Activated CD8-positive, alpha-beta memory T cell treated with anti-CD3 and anti-CD28 coated beads for 48 hours (primary cell): ENCODE measurements around the gene STK11.

Experiments
- DNase-seq, 3 experiments: peaks; one replicate each; pipeline ENCODE4 v3.0.0-alpha.2; 2020; ENCODE audit warnings: low read depth in 2 of 3, low spot score in 2 of 3

Gene STK11

DNA sequence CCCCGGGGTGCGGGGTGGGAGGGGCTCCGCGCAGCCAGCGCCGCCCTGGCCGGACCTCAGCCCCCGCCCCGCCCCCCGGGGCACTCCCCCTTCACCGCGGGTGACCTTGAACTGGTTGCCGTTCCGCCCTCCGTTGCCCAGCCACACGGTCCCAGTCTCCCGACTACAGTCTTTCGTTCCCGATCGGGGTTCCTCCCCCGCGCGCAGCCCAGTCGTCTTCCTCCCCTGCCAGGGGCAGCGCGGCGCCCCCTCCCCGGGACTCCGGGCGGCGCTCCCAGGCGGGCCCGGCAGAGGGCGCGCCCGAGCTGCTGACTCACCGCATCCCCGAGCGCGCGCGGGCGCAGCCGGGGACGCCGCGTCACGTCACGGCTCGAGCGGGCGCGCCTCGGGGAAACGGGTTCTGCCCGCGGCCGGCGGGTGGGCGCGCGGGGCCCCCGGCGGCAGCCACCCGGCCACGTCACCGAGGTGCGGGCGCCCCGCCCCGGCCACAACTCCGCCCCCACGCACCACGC is 43.3 kb downstream of the STK11 start:
- DNase-seq = peak in 1 of 3 experiments; percentile 75

DNA sequence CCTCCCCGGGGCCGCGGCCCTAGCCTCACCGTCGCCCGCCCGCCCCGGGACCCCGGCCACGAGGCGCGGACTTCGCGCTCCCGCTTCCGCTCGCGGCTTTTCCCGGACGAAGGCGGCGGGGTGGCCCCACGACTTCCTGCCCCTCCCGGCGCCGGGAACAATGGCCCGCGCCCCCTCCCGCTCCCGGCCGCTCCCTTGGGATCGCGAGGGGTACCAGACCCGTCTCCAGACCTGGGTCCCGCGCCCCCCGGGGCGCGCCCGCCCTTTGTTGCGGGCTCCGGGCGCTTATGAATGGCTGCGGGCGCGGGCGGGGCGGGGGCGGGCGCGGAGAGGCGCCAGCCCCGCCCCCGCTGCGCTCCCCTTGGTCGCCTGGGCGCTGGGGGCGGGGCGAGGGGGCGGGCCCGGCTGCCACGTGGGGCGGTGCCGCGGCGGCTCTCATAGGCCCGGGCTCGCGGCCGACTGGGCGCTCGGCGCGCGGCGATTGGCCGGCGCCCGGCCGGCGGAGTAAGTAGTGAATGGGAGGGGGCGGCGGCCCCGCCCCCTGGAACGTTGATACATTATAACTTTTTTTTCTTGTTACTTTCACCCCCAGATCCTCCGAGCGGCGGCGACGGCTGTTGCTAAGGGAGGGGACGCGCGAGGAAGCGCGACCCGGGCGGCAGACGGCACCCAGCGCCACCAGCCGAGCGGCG is 43.9 kb downstream of the STK11 start:
- peak in 1 of 3 experiments; percentile 94 for DNase-seq

DNA sequence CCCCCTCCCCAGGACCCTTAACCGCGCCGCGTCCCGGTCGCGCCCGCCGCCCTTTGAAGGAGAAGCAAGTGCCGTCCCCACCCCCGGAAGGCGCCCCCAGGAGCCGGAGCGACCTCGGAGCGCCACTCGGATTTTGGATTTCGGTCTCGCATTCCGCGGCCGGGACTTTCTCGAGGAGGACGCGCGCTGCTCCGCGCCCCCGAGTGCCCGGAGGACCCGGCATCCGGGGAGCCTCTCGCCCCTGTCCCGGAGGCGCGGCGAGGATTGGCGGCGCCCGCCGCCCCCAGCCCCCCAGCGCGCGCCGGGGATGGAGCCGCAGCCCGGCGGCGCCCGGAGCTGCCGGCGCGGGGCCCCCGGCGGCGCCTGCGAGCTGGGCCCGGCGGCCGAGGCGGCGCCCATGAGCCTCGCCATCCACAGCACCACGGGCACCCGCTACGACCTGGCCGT is 44.4 kb downstream of the STK11 start:
- DNase-seq = no peak

DNA sequence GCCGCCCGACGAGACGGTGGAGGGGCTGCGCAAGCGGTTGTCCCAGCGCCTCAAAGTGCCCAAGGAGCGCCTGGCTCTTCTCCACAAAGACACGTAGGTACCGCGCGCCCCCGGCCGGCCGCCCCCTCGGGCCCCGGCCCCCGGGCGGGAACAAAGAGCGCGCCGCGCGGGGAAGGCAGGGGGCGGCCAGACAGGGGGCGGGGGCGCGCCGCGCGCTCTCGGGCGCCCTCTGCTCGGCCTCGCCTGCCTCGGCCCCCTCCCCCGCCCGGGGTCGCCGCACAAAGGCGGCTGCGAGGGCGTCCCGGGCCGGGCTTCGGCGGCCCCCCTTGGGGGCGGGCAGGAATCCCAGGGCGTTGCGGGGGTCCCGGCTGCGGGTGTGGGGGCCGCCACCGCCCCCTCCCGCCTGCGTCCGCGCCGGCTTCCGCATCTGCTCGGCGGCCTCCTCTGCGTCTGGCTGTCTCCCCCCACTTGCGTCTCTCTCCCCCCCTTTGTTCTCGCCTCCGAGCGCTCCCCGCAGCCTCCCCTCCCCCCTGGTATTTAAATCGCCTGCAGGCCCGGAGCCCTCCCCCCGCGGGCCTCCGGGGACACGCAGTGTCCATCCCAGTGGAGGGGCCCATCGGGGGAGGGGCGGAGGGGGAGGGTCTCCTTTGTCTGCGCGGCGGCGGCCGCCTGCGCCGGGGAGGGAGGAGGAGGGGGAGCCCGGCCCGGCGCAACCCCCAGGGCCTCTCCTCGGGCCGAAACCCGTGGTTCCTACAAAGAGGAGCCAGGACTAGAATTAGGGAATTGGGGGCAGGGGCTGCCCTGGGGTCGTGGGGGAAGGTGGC is 45.1 kb downstream of the STK11 start:
- DNase-seq = no peak

DNA sequence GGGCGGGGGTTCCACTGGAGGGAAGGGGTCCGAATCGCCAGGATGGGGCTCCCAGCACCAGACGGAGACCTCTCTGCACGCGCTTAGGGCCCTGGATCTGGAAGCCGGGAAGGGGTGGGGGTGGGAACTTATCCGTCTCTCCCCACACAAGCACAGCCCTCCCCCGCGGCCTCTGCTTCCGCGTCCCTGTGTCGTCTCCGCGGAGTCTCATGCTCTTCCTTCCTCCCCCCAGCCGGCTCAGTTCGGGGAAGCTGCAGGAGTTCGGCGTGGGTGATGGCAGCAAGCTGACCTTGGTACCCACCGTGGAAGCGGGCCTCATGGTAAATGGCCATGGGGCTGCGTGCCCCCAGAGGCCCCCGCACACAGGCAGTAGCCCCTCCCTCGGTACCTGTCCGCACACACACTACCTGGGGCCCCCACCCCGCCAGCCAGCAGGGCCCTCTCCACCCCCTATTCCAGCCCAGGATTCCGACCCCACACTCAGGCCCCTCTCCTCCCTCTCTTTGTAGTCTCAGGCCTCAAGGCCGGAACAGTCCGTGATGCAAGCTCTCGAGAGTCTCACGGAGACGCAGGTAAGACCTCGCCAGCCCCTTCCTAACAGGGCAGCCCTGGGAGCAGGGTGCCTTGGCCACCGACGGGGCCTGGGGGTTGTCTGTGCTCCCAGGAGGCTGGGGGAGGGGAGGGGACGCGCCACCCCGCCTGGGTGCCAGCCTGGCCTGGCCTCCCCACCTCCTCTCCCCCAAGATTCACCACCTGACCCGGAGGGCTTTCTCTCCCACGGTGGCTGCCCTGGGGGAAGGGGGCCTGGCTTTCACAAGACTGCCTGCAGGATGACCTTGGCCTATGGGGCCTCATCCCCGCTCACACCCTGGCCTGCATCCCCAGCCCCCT is 46.0 kb downstream of the STK11 start:
- no peak for DNase-seq

DNA sequence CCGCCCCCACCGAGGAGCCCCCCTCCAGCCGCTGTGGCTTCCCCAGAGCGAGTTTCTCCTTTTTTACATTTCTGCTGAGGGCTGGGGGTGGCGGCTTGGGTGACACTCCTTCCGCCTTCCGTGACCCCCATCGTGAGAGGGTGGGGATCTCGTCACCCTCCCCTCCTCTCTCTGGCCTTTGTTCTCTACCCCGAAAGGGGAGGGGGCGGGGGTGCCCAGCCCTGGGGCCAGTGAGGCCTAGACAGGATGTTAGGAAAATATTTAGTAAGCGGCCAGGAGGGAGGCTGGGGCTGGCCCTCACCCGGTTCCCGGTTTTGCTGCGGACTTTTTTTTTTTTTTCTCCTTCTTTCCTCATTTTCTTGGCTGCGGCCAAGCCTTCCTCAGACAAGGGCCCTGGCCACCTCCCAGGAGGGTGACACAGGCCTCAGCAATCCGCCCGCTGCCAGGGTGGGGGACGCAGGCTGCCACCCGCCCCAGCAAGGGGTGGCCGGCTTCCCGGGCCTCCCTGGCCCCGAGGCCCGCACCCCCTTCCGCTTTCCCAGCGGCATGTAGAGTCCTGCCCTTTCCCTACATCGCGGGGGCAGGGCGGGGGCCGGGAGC is 46.7 kb downstream of the STK11 start:
- peak in 1 of 3 experiments; percentile 56 for DNase-seq

DNA sequence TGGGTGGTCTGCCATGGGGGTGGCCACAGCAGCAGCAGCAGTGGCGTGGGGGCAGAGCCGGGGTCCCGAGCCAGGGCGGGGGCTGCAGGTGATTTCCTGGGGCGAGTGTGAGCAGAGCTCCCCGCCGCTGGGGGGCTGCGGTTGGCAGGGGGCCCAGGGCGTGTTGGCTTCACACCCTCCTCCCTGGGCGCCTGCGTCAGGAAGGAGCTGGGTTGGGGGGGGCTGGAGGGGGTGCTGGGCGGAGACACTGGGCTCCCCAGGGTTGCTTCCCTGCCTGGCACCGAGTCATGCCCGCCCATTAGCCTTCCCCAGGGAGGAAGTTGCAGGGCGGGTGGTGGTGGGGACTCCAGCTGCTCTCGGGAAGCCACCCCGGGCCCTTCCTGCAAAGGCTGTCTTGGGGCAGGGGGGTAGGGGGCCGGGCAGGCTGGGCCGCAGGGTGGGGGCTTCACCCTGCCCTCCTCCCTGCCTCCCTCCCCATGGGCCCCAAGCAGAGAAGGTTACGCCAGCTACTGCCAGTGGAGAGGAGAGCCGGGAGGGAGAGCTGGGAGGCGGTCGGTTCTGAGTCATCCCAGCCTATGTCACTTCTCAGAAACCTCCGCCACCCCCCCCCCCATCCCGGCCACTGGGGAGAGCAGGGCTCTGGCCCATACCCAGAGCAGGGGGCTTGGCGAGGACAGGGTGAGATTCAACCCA is 47.4 kb downstream of the STK11 start:
- DNase-seq = peak in 1 of 3 experiments; percentile 61

DNA sequence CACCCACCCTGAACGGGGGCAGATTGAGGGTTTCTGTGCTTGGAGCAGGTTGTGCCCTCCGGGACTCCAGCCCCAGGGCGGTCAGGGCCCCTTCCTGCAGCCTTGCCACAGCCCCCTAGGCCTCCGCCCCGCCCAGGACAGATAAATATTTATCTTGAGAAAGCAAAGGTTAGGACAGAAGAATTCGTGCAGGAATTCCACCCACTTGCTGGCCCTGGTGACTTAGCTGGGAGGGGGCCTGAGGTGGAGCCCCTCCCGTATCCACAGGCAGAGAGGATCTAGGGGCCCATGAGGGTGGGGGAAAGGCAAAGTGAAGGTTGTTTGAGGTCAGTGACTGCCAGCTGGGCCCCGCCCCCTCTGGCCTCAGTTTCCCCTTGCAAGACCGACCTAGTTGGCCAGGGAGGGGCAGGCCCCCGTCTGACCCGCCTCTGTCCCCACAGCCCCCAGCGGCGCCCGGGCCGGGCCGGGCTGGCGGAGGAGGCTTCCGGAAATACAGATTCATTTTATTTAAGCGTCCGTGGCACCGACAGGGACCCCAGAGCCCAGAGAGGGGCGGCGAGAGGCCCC is 48.0 kb downstream of the STK11 start:
- no peak for DNase-seq

DNA sequence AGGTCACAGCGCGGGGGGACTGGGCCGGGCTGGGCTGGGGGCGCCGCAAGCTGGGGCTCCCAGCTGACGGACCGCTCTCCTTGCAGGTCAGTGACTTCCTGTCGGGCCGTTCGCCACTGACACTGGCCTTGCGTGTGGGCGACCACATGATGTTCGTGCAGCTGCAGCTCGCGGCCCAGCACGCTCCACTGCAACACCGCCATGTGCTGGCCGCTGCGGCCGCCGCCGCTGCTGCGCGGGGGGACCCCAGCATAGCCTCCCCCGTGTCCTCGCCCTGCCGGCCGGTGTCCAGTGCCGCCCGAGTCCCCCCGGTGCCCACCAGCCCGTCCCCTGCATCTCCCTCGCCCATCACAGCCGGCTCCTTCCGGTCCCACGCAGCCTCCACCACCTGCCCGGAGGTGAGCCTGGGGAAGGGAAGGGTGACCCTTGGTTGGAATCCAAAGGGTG is 48.5 kb downstream of the STK11 start:
- DNase-seq = no peak

DNA sequence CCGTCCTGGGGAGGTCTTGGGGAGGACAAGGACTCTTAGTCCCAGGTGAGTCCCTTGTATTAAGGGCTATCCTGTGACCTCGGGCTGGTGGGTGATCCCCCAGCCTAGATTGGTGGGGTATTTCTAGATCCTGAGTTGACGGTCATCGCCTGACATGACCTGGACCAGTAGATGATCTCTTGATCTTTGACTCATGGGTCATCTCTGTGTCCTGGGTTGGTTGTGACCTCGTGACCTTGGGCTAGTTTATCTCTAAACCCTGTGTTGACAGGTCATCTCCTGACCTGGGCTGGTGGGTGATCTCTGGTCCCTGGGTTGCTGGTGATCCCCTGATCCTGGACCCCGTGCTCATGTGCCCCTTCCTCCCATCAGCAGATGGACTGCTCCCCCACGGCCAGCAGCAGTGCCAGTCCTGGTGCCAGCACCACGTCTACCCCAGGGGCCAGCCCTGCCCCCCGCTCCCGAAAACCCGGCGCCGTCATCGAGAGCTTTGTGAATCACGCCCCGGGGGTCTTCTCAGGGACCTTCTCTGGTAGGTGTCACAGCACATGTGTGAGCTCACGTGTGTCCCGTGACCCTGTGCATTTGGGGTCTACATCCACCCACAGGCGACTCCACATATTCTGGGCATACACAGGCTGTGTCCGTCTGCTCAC is 49.1 kb downstream of the STK11 start:
- no peak for DNase-seq

DNA sequence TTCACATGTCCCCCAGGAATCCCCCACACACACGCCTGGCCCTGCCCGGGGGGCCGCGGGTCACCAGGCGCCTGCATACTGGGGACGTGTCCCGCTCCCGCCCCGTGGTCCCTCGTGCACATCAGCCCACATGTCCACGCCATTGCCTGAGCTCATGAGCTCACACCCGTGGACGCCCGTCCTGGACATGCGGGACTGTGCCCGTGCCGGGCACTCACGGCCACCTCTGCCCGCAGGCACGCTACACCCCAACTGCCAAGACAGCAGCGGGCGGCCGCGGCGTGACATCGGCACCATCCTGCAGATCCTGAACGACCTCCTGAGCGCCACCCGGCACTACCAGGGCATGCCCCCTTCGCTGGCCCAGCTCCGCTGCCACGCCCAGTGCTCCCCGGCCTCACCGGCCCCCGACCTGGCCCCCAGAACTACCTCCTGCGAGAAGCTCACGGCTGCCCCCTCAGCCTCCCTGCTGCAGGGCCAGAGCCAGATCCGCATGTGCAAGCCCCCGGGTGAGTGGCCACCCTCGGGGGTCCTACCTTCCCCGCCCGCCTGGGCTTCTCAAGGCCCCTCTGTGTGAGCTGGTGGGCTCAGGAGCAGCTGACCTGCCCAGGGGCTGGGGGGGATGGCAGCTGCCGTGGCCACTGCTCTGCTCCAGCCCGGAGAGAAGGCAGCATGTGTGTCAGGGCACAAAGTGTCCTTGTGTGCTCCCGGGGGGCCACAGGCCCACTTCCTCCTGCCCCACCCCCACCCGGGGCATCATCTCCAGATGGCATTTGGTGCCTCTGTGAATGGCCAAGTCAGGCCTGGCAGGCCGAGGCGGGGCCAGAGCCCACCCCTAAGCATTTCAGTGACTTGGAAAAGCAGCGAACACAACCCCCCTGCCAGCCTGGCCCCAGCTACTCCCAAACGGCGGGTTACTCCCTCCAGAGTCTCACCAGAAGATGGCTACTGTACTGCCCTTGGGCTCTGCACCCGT is 49.9 kb downstream of the STK11 start:
- no peak for DNase-seq

DNA sequence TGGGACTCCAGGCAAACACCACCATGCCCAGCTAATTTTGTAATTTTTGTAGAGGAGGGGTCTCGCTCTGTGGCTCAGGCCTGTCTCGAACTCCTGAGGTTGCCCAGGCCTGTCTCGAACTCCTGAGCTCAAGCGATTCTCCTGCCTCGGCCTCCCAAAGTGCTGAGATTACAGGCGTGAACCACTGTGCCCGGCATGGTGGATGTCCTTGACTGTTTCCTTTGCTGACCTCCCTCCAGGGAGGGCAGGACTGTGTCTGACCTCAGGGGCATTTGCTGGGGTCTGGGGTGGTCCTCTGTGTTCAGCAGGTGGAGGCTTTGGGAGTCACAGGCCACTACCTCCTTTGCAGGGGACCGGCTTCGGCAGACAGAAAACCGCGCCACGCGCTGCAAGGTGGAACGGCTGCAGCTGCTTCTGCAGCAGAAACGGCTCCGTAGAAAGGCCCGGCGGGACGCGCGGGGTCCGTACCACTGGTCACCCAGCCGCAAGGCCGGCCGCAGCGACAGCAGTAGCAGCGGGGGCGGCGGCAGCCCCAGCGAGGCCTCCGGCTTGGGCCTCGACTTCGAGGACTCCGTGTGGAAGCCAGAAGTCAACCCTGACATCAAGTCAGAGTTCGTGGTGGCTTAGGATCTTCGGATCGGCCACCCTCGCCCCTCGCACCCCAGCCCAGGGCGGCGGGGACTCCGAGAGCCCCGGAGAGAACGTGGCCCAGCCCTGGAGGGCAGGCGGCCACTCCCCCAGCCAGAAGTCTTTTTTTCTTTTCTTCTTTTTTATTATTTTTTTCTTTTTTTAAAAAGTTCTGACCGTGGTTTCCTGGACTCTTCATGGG is 51.3 kb downstream of the STK11 start:
- no peak for DNase-seq

DNA sequence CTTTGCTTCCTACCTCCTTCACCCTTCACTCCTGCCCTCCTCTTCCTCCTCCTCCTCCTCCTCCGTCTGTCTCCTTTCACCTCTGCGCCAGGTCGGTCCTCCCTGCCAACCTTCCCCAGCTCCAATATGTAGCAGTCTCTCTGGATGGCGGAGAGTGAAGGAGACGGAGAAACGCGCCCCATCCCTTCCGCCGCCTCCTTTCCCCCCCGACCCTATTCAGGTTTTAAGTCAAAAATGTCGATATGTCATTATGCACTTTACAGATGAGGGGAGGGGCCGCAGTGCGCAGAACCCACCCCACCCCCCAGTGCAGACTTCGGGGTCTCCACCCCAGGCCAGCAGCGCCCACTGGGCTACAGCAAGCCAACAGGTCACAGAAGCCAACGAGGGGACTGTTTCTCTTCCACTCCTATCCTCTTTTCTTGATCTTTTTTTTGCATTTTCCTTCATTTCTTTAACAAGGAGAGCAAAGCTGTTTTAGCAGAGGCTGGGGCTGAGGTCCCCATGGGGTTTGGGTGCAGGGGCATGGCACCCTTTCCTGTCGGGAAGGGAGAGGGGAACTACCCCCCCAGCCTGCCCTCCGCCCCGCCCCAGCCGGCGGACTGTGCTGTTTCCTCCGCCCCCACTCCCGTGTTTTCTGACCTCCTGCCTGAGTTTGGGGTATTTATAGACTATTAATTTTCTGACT is 52.0 kb downstream of the STK11 start:
- no peak for DNase-seq

DNA sequence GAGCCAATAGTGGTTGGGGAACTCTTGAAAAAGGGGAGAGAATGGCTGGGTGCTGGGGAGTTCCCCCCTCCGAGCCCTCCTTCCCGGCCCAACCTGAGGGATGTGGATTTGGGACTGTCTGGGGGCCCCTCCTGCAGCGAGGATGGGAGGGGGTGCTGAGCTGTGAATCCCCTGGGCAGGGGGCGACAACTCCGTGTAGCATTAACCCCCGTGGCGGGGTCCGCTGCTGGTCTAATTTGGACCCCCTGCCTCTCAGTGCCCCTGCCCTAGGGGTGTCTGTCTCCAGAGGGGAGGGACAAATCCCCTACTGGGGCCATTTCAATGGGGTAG is 52.5 kb downstream of the STK11 start:
- DNase-seq = no peak

DNA sequence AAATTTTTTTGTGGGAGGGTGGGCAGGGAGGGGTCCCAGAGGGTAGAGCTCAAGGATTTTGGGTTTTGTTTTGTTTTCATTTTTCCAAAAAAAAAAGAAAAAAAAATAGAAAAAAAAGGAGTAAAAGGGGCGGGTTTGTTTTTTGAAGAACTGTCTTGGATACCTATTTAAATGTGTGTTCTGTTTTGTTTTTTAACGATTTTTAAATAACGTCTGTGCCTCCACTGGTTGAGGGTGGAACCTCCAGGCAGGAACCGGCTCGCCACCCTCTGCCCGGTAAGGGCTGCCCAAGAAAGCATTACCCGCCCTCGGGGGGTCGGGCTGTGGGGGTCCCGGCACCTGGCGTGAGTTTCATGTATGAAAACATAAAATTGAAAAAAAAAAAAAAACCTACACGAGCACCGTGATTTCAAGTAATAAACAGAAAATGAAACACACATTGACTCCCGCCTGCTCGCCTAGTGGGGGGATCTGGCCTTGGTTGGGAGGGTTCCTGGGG is 53.2 kb downstream of the STK11 start:
- DNase-seq = no peak

DNA sequence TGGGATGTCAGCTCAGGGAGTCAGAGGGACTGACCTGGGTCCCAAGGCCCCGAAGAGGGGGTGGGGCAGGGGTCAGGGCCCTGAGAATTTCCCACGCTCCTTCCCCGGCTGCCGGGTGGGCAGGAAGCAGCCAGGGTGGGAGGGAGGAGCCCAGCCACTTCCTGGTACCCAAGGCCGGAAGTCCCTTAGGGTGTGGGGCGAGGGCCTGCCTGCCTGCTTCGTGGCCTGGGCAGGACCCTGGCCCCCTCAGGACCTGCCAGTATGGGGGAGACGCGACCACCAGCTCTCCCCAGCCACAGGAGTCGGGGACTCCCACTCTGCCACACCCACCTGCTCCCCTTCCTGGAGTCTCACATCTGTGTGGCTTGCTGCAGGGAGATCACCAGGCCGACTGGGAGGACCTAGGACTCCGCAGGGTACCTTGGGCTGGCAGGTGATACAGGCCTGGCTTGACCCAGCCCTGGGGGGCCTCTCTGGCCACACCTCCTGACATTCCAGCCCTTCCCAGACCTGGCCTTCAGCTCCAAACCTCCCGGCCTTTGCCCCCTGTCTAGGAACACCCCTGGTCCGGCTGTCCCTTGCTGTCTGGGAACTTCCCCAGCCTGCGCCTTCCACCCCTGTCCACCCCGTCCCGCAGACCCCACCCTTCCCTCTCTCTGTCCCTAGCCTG is 53.8 kb downstream of the STK11 start:
- DNase-seq = peak in 1 of 3 experiments; percentile 60
